Type B pancreatic cell (in vitro differentiated cells): ENCODE data around the gene HSD17B2. TPM values are rescaled to one million over a fixed set of nuclear protein-coding genes. Genes with fewer than 3 reads are reported as not detected.

Source experiments
- DNase-seq: peaks from one replicate; pipeline ENCODE4 v3.0.0; 2021; ENCODE audit warnings: mixed read lengths; ENCODE audit not compliant: unreplicated experiment; ENCODE audit errors: extremely low spot score
- H3K27ac Mint-ChIP-seq: 2 replicates; pipeline ENCODE4 v1.8.0; 2021; ENCODE audit warnings: mild to moderate bottlenecking, mixed read lengths
- H3K27me3 Mint-ChIP-seq: 2 replicates; pipeline ENCODE4 v1.8.0; 2021; ENCODE audit warnings: mixed read lengths
- H3K36me3 Mint-ChIP-seq: 2 replicates; pipeline ENCODE4 v1.8.0; 2021; ENCODE audit warnings: mixed read lengths
- H3K4me1 Mint-ChIP-seq: one replicate; pipeline ENCODE4 v1.8.0; 2021; ENCODE audit warnings: mixed read lengths; ENCODE audit not compliant: unreplicated experiment
- H3K4me3 Mint-ChIP-seq: 2 replicates; pipeline ENCODE4 v1.8.0; 2021; ENCODE audit warnings: mild to moderate bottlenecking, mixed read lengths
- H3K9me3 Mint-ChIP-seq: 2 replicates; pipeline ENCODE4 v1.8.0; 2021; ENCODE audit warnings: mixed read lengths
- total RNA-seq: library from RNA; stranded (reverse); gene quantifications from 2 replicates; pipeline ENCODE4 v1.2.1, GENCODE V29; 2021; ENCODE audit warnings: low replicate concordance
- TF ChIP-seq, protein P1 (sequence below): fragments of 200-600 bp; sonication (generic); conservative IDR thresholded peaks from 2 replicates; pipeline ENCODE4 v1.5.0; 2021; ENCODE audit warnings: antibody characterized with exemption, mild to moderate bottlenecking

The HSD17B2 gene
- total RNA-seq, 1 donor from 2014 or later: 6.8 TPM

DNA sequence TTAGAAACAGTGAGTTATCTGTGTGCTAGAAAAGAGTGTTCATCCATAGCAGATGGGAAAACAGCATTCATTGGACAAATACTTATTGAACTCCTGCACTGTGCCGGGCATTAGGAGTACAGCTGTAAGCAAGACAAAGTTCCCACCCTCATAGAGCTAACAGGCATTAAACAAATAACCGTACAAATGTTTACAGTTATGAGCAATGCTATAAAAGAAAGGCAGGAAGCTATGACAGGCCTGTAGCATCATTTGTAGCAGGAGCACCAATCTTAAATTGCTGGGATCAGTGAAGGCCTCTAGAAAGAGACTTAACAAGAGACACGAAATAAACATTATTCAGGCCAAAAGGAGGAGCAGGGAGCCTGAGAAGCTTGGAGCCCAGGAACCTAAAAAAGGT lies 39.4 kb upstream of the HSD17B2 start:
- DNase-seq: no peak
- Mint-ChIP-seq H3K4me1 (no peaks in the 10 kb centered on the region), H3K9me3 (no peaks in the 10 kb centered on the region), H3K36me3 (no peaks in the 10 kb centered on the region), H3K27me3 (no peaks in the 10 kb centered on the region), H3K27ac (no peak overlapping the region), H3K4me3 (no peak overlapping the region)
- TF ChIP-seq, protein P1, sequence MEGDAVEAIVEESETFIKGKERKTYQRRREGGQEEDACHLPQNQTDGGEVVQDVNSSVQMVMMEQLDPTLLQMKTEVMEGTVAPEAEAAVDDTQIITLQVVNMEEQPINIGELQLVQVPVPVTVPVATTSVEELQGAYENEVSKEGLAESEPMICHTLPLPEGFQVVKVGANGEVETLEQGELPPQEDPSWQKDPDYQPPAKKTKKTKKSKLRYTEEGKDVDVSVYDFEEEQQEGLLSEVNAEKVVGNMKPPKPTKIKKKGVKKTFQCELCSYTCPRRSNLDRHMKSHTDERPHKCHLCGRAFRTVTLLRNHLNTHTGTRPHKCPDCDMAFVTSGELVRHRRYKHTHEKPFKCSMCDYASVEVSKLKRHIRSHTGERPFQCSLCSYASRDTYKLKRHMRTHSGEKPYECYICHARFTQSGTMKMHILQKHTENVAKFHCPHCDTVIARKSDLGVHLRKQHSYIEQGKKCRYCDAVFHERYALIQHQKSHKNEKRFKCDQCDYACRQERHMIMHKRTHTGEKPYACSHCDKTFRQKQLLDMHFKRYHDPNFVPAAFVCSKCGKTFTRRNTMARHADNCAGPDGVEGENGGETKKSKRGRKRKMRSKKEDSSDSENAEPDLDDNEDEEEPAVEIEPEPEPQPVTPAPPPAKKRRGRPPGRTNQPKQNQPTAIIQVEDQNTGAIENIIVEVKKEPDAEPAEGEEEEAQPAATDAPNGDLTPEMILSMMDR: no peak

- no peak for DNase-seq
- Mint-ChIP-seq H3K9me3 (no peaks in the 10 kb centered on the region), H3K4me3 (no peak overlapping the region), H3K27me3 (no peaks in the 10 kb centered on the region), H3K36me3 (no peaks in the 10 kb centered on the region), H3K4me1 (no peaks in the 10 kb centered on the region), H3K27ac (no peak overlapping the region)
- TF ChIP-seq, protein P1: peak; percentile 55
Measured at GRCh38 chr16:81996664-81997509, 38.2 kb upstream of the HSD17B2 start.

DNA sequence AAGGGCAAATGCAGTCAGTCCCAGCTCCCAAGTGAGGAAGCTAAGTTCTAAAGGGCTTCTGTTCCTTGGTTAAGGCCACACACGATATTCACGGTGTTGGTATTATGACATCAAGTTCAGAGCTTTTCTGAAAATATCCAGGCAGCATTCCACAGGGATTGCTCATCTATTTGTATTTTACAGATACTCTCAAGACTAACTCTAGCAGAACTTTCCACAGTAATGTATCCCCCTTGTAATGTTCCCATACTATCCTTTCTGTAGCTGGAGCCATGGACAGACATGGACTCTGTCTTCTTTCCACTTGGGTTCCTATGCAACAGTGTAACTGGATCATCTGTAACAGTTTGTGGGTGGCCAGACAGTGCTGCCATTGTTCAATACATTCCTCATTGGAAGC lies 37.3 kb upstream of the HSD17B2 start:
- Mint-ChIP-seq H3K4me3 (no peak overlapping the region), H3K4me1 (no peaks in the 10 kb centered on the region), H3K9me3 (no peaks in the 10 kb centered on the region), H3K36me3 (no peaks in the 10 kb centered on the region), H3K27ac (no peak overlapping the region), H3K27me3 (no peaks in the 10 kb centered on the region)
- no peak for DNase-seq
- TF ChIP-seq, protein P1: no peak

DNA sequence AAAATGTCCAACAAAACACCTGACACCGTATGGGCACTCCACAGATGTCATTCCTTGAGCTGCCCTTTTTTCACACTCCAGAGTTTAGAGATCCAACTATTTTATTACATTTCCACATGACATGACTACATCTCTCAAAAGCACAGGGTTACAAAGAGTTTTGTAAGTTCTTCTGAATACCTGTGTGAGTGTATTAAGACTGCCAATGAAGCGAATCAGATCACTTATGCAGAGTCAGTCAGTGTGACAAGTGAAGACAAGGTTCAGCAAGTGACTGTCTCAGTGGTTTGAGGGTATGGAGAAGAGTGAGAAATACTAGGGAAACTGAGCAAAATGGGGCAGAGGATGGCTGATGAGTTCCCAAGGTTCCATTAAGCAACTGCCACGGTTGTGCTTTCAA lies 32.2 kb upstream of the HSD17B2 start:
- no peak for DNase-seq
- TF ChIP-seq, protein P1: no peak
- Mint-ChIP-seq H3K27me3 (no peaks in the 10 kb centered on the region), H3K4me1 (no peaks in the 10 kb centered on the region), H3K27ac (no peak overlapping the region), H3K4me3 (no peak overlapping the region), H3K36me3 (no peaks in the 10 kb centered on the region), H3K9me3 (no peaks in the 10 kb centered on the region)

DNA sequence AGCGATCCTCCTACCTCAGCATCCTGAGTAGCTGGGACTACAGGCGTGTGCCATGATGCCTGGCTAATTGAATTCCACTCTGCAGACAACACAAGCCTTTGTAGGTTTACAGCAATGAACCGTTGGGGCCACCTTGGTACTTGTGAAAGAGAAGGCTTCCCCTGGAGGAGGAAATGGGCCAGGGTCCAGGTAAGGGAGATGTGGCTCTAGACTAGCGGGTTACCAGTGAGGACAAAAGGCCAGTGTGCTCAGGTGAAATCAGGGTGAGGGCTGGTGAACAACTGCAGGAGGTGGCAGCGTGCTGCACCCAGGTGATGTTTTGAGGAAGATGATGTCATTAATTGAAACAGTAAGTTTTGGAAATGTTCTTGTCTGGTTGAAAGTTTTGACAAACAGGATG lies 30.5 kb upstream of the HSD17B2 start:
- TF ChIP-seq, protein P1: no peak
- H3K4me1 Mint-ChIP-seq: no peaks in the 10 kb centered on the region
- no peaks in the 10 kb centered on the region for H3K36me3 Mint-ChIP-seq
- H3K9me3 Mint-ChIP-seq: no peaks in the 10 kb centered on the region
- H3K27me3 Mint-ChIP-seq: no peaks in the 10 kb centered on the region
- no peak for DNase-seq
- H3K4me3 Mint-ChIP-seq: no peak overlapping the region
- peak overlapping the region; percentile 26 for H3K27ac Mint-ChIP-seq
